Activated CD4-positive, alpha-beta T cell treated with anti-CD3 and anti-CD28 coated beads, Interleukin-2, amount 50 U/mL, for 24 hours (primary cell): ENCODE data around the gene ELOF1.

Source experiments
- DNase-seq, 2 donors: peaks; one replicate each; pipeline ENCODE4 v3.0.0-alpha.2; 2020; ENCODE audit warnings: low read depth in 1 of 2, low spot score in 1 of 2

ELOF1 gene

DNA sequence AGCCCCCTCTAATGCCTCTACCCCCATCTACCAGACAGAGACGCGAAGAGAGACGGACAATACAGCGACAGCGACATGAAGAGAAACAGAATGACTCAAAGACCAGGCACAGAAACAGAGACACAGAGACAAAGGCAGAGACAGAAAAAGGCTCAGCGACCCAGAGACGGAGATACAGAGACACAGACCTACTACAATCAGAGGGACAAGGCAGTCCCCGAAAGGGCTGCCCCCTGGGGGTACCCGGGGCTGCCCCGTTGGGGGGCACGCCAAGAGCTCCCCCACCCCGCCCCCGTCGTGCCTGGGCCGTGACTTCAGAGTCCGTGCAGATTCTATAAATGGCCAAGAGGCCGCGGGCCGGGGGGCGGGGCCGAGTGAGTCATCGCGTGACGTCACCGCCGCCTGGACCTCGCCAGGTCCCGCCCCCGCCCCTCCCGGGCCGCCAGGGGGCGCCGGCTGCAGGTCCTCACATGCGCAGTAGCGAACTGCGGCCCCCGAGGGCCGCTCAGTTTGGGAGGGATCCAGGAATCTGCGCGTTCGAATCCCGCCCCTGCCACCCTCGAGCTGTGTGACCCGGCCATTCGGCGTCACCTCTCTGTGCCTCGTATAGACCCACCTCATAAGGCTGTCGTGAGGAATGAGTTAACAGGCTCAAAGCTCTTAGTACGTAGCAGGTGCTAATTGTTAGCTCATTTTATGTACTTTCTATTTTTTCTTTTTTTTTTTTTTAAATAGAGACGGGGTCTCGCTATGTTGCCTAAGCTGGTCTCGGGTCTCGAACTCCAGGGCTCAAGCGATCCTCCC is 23.0 kb downstream of the ELOF1 start:
- DNase-seq = peak; percentile 77 to 83

DNA sequence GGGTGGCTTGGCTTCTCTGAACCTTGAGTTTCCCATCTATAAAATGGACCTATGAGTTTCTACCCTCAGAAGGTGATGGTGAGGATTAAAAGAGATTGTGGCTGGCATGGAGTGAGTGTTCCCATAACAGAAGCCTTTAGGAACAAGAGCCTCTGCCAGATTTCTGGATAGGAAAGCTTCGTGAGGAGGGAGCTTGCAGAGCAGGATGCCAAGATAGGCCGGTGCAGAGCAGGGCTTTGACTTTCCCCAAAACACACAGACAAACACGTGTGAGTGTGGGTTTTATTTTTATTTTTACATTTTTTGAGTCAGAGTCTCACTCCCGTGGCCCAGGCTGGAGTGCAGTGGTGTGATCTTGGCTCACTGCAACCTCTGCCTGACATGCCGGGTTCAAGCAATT is 24.1 kb downstream of the ELOF1 start:
- no peak for DNase-seq

DNA sequence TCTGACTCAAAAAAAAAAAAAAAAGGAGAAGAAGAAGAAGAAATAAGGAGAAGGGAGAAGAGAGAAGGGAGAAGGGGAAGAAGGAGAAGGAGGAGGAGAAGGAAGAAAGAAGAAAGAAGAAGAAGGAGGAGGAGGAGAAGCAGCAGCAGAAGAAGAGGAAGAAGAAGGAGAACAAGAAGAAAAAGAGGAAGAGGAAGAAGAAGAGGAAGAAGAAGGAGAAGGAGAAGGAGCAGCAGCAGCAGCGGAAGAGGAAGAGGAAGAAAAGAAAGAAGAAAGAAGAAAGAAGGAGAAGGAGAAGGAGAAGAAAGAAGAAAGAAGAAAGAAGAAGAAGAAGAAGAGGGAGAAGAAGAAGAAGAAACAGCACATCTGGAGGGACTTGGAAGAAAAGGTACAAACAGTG is 24.5 kb downstream of the ELOF1 start:
- no peak for DNase-seq

DNA sequence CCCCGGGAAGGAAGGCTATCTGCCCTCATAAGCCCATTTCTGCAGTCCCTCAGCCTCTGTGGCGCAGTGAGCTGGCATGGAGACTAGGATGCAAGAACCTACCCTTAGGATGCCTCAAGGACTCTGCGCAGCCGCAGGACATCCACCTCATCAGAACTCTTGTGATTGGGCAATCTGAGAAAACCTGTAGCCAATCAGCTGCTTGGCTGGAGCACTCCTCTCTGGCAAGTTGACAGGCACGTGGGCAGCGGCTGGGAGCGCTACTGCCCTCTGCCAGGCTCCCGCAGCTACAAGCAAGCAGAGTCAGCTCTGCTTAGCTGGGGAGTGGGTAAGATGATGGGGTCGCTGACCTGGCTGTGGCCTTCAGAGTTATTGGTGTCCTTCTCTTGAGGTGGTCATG is 28.6 kb downstream of the ELOF1 start:
- DNase-seq = peak in 1 of 2 donors; percentile 11

DNA sequence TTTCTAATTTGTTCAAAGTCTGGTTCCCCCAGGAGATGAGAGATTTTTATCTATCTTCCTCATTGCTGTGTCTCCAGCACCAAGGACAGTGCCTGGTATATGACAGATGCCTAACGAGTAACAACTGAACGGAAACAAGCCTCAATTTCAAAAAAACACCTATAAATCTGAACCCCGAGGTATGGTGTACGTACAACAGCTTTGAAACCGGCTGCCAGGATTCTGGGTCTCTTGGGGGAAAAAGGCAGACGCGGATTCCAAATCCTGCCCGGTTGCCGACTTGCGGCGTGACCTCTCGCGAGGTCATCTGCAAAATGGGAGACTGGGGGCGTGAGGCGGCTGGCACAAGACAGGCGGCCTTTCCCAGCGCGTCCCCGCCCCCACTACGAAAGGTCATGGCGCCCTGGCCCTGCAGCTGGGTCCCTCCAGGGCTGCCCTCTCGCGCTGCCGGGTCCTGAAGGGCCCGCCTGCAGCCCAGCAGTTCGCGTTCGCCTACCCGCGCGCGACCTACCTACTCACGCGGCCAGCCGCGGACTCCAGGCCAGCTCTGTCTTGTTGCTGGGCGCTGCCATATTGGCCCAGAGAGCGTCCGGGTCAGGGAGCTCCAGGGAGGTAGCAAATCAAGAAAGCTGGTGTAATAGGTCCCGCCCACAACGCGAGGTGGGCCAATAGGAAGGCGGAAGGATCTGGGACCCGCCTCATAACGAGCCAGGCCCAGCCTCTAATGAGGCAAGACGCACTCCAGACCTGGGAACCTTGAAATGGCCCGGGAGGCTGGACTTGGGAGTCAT is 30.3 kb downstream of the ELOF1 start, which contains the start of gene ECSIT:
Gene ECSIT, minus strand, starts transcription at position 584 of the 791 bp plus-strand sequence. CDS start 9,964 bp downstream, outside the sequence.
- DNase-seq = peak; percentile 85 to 92

DNA sequence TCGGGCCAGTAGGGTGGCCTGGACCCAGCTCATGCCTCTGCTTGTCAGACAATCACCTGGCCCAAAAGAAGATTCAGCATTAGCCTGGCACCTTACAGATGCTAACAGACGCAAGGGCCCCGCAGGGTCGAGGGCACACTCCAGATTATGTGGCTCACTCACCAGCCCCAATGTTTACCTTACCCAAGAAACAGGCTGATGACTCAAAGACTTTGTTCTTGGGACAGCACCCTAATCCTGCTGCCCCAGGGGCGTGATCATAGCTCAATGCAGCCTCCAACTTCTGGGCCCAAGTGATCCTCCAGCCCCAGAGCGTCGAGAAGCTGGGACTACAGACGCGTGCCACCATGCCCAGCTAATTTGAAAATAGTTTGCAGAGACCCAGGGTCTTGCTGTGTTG is 39.9 kb downstream of the ELOF1 start:
- DNase-seq = no peak

- DNase-seq = no peak
Observed at GRCh38 chr19:11513946-11514345, 45.1 kb downstream of the ELOF1 start.

GRCh38 chr19:11510444-11510843 is 48.6 kb downstream of the ELOF1 start:
- DNase-seq = no peak

- no peak for DNase-seq
Observed at GRCh38 chr19:11507370-11508078, 51.5 kb downstream of the ELOF1 start.

- DNase-seq = no peak
Observed at GRCh38 chr19:11506967-11507366, 52.1 kb downstream of the ELOF1 start.

DNA sequence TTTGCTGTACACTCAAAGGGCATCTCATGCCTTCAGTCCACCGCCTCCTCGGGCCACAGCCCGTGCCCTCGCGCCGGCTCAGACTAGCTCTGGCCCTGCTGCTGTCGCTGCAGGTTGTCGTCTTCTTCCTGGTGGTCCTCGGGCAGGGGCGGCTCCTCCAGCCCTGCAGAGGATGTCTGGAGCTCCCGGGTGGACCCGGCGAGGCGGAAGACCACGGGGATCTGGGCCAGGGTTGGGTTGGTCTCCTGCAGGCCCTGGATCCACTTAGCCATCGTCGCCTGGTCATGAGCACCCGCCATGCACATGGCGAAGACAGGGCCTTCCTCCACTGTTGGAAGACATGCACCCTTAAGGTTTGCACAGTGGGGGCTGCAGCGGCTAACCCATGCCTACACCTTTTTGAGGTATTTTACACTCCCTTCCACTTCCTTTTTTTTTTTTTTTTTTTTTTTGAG is 52.9 kb downstream of the ELOF1 start:
- no peak for DNase-seq

DNA sequence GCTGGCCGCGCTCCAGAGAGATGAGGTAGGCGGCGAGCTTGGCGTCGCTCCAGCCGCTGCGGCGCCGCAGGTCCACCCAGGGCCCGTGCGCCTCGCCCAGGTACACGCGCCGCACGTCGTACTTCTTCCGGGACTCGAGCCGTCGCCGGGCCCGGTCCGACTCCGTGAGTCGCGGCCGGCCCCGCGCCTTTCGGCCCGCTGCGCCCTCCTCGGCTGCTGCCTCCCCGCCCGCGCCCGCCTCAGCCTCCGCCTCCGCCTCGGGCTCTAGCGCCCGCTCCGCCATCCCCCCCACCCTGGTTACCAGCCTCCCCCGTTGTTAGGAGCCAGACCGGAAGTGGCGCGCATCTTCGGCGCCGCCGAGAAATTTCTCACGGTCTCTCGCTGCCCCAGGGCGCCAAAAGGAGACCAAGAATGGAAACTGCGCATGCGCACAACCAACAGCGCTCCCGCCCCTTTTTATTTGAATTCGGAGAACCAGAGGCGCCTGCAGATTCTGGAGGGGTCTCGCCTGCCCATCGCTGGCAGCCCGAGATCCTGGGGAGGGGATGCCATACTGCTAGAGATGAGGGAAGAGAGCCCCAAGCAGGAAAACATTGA is 53.4 kb downstream of the ELOF1 start, which contains the start of gene ZNF653:
Gene ZNF653, minus strand, starts transcription at position 336 of the 597 bp plus-strand sequence. Its CDS starts 53 bp downstream, at position 283.
- peak; percentile 89 to 95 for DNase-seq

DNA sequence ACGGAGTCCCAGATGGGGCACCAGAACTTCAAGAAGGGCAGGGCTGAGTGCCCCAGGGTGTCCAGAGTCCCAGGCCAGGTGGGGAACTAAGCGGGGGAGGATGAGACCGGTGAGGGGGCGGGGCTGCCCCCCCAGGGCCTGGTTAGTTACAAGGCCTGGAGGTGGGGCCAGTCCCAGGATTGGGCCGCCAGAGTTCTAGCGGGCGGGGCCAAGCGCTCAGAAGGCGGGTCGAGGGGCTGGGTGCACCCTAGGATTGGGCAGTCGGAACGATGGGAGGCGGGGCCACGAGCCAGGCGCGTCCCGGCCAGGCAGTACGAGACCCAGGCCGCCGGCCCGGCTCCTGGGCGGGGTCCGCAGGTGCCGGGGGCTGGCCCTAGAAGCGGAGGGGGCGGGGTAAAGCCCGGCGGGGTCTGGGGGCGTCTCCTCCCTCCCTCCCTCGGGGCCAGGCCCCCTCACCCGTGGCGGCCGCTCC is 54.0 kb downstream of the ELOF1 start:
- peak; percentile 88 to 90 for DNase-seq

GRCh38 chr19:11504502-11505031 is 54.5 kb downstream of the ELOF1 start:
- DNase-seq = no peak
